ENCODE results near the gene SLC12A8.

GRCh38 chr3:125080077-125080476 lies 132.5 kb downstream of the SLC12A8 start:
- TF ChIP-seq CTCF (IDR thresholded peaks at IDR 0.05 in 4 of 5, conservative IDR thresholded peaks at IDR 0.05 in 1 of 5) (no peak), POLR2A (IDR thresholded peaks at IDR 0.05) (no peak)
